LNCaP clone FGC (cell line): ENCODE results near the gene SLC5A5.

Experiments
- DNase-seq: peaks from one replicate; pipeline ENCODE4 v3.0.0-alpha.2; 2011; ENCODE audit warnings: low read depth
- H3K4me3 ChIP-seq: 2 replicates; pipeline ENCODE4 v1.5.1; 2011; ENCODE audit warnings: mild to moderate bottlenecking, low read depth, low read length, control low read depth
- TF ChIP-seq, protein P1 (sequence below): IDR thresholded peaks from 2 replicates; pipeline ENCODE4 v1.5.1; 2012; ENCODE audit warnings: mild to moderate bottlenecking; ENCODE audit not compliant: control insufficient read depth, insufficient read depth; ENCODE audit errors: extremely low read depth

The SLC5A5 gene

DNA sequence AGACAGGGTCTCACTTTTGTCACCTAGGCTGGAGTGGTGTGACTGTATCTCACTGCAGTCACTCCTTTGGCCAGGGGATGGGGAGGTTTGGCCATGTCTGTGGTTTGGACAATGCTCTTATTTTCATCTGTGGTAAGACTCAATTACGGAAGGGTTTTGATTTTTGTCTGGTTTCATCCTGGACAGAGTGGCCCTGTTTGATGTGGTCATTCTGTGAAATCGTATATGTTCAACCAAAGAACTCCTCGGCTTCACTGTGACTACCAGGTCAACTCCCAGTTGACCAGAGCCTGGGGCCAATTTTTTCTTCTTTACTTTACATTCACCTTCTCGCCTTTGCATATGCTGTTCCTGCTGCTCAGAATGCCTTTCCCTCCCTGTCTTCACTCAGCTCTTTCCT is 54.3 kb downstream of the SLC5A5 start:
- TF ChIP-seq, protein P1, sequence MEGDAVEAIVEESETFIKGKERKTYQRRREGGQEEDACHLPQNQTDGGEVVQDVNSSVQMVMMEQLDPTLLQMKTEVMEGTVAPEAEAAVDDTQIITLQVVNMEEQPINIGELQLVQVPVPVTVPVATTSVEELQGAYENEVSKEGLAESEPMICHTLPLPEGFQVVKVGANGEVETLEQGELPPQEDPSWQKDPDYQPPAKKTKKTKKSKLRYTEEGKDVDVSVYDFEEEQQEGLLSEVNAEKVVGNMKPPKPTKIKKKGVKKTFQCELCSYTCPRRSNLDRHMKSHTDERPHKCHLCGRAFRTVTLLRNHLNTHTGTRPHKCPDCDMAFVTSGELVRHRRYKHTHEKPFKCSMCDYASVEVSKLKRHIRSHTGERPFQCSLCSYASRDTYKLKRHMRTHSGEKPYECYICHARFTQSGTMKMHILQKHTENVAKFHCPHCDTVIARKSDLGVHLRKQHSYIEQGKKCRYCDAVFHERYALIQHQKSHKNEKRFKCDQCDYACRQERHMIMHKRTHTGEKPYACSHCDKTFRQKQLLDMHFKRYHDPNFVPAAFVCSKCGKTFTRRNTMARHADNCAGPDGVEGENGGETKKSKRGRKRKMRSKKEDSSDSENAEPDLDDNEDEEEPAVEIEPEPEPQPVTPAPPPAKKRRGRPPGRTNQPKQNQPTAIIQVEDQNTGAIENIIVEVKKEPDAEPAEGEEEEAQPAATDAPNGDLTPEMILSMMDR: no peak
- DNase-seq: no peak
- no peak overlapping the region for H3K4me3 ChIP-seq

DNA sequence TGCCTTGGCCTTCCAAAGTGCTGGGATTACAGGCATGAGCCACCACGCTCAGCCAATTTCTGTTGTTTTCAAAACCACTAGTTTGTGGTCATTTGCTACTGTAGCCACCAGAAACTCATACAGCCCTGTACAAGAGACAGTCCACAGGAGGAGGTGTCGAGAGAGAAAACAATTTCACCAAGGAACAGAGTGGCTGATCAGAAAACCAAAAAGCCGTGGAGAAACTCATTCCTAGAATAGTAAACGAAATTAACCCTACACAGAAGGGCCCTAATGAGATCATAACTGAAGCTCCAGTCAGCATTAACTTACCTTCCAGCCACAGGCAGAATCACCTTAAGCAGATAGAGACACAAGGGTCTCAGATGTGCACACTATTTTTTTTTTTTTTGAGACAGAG is 57.3 kb downstream of the SLC5A5 start:
- no peak overlapping the region for H3K4me3 ChIP-seq
- TF ChIP-seq, protein P1: no peak
- no peak for DNase-seq

DNA sequence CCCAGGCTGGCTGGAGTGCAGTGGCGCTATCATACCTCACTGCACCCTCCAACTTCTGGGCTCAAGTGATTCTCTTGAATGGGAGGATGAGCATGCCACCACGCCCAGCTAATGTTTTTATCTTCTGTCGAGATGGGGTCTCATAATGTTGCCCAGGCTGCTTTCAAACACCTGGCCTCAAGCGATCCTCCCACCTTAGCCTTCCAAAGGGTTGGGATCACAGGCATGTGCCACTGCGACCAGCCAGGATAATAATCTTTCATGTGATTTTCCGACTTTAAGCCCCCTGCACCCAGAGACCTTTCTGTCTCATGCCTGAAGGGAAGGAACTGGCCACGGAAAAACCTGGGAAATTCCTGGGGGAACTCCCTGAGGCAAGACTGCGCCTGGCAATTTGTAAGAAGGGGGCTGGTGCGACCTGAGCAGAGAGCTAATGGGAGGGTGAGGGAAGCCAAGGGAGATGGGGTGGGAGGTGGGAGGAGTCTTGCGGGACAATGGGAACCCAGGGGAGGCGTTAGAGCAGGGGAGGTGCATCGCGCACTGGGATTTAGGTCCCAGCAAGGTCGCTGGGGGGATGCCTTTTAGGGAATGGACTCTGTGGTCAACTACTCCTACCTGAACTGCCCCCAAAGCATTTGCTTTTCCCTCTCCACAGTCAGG is 59.9 kb downstream of the SLC5A5 start:
- DNase-seq: no peak
- TF ChIP-seq, protein P1: no peak
- peak overlapping the region; percentile 87 for H3K4me3 ChIP-seq

DNA sequence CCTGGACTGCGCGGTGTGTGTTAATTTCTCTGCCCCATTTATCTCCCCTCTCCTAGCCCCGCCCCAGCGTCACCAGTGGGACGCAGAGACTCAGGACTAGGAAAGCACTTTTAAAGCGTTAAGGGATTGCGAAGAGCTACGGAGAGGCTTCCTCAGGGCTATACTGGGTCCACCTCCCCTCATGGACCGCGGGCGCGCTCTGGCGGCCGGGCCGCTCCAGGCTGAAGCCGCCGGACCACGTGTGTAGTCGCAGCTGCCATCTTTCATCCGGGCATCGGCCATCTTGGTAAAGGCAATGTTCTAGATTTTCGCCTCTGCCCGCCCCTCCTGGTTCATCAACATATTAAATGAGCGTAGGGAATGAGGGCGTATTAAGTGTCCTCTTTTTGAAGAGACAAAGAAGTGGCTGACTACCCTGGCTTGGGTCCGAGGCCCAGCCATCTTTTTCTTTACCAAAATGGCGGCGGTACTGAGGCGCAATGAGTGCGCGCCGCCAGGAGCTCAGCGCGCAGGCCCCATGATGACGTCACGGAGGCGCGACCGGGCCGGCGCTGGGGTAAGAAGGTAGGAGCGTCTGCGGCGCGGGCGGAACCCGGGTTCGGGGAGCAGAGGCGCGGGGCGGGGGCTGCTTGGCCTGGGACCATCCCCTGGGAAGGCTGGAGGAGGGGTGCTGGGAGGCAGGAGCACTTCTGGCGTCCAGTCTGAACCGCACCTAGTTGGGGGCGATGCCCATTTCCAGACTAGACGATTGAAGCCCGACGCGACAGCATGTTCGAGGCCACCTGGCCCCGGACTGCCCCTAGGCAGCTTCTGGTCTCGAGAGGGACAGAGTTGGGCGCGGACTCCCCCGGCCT is 61.0 kb downstream of the SLC5A5 start, which contains the start of gene CCDC124:
Gene CCDC124, plus strand, starts transcription at position 531 of the 854 bp plus-strand sequence. CDS start 3,406 bp downstream, outside the sequence.
- TF ChIP-seq, protein P1: peak; percentile 95
- peak; percentile 76 for DNase-seq
- peak within 1 kb of the TSS; percentile 87 for H3K4me3 ChIP-seq

DNA sequence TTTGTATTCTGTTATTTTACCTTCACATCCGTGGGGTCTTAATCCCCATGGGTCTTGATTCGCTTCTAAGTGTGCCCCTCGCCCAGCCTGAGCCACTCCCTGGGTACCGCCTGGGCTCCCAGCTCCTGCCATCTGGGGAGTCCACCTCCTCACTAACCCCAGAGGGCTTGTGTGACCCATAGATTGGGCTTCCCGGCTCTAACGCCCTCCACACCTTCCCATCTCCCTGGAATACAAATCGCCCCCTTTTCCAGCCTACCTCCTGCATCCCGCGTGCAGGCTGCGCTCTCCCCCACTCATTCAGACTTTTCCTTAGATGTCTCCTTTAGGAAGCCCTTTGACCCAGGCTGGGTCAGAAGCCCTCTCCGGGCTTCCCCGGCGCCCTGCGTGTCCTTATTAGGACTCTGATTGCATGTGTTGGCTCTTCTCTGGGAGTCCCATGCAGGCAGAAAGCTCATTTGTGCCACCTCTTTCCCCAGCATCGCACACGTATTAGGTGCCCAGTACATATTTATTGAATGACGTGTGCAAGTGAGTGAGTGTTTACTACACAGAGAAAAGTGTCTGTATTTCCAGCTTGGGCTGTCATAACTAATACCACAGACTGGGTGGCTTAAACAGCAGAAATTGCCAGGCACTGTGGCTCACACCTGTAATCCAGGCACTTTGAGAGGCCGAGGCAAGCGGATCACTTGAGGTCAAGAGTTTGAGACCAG is 61.8 kb downstream of the SLC5A5 start:
- DNase-seq: peak; percentile 27
- TF ChIP-seq, protein P1: no peak
- H3K4me3 ChIP-seq: peak overlapping the region; percentile 87

DNA sequence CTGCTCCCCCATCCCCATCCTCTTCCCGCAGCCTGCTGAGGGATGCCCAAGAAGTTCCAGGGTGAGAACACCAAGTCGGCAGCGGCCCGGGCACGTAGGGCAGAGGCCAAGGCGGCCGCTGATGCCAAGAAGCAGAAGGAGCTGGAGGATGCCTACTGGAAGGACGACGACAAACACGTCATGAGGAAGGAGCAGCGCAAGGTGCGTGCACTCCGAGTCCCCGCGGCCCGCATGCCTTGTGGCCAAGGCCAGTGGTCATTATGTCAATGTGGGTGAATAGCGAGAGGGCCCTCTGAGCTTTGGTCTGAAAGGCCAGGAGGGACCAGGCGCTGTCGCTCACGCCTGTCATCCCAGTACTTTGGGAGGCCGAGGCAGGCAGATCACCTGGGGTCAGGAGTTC is 64.6 kb downstream of the SLC5A5 start:
- TF ChIP-seq, protein P1: no peak
- no peak overlapping the region for H3K4me3 ChIP-seq
- no peak for DNase-seq
